GM12891 (cell line): ENCODE data around the gene ANKUB1.

Experiments used
- DNase-seq: peaks from one replicate; pipeline ENCODE4 v3.0.0; 2011; ENCODE audit warnings: low spot score; ENCODE audit not compliant: insufficient read length
- FAIRE-seq: peaks from 2 replicates; lab custom pipeline; 2011; peaks lifted over from hg19 to GRCh38; lab: Jason Lieb, UNC
- PAX5 ChIP-seq: IDR thresholded peaks from 2 replicates; pipeline ENCODE4 v1.6.1; 2011; ENCODE audit warnings: low read length, moderate library complexity, mild to moderate bottlenecking; ENCODE audit not compliant: insufficient read depth, severe bottlenecking
- POLR2A ChIP-seq: IDR thresholded peaks from 2 replicates; pipeline ENCODE4 v1.6.1; 2011; ENCODE audit warnings: low read depth, low read length, control low read depth
- POLR2AphosphoS5 ChIP-seq: IDR thresholded peaks from 2 replicates; pipeline ENCODE4 v1.6.1; 2011; ENCODE audit warnings: low read depth, low read length, control low read depth
- POU2F2 ChIP-seq: IDR thresholded peaks from 2 replicates; pipeline ENCODE4 v1.6.1; 2011; ENCODE audit warnings: low read depth, mild to moderate bottlenecking, control low read depth, low read length, moderate library complexity
- SPI1 ChIP-seq: IDR thresholded peaks from 2 replicates; pipeline ENCODE4 v1.6.1; 2011; ENCODE audit warnings: low read depth, low read length, control low read depth
- TAF1 ChIP-seq: IDR thresholded peaks from 2 replicates; pipeline ENCODE4 v1.6.1; 2011; ENCODE audit warnings: low read depth, low read length, control low read depth

ANKUB1 gene

DNA sequence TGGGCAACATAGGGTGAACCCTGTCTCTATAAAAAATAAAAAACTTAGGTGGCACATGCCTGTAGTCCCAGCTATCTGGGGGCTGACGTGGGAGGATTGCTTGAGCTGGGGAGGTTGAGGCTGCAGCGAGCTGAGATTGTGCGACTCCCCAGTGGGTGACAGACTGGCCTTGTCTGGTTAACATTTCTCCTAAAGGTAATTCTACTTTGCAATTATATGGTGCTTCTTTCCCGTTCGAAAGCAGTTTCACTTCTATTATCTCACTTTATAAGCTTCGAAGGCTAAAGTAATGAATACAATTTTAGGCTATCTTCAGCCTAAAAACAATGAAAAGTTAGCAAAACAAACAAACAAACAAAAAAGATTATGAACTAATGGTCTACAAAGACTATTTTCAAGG is 75.4 kb downstream of the ANKUB1 start:
- no peak for FAIRE-seq

DNA sequence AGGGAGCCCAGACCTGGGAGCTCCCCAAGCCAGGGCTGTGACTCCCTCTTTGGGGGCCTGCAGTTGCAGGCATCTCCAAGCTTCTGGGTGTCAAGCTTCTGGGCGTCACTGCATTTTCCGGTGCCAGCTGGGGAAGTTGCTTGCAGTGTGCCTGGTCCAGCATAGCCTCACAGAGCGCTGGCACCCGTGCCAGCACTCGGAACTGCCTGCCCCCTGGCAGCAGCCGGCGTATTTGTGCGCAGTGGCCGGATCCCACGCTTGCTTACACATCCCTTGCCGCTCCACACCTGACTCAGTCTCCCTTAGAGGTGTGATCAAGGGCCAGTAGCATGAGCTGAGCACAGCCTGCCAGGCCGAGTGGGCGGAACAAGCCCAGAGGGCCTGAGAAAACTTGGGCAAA is 77.1 kb downstream of the ANKUB1 start:
- no peak for FAIRE-seq
- no peak for DNase-seq
- TF ChIP-seq SPI1 (no peak), TAF1 (no peak), POLR2AphosphoS5 (no peak), POU2F2 (no peak), PAX5 (no peak), POLR2A (no peak)

More for the DNA sequence above, 75.4 kb downstream of the ANKUB1 start:
- DNase-seq = no peak
- TF ChIP-seq PAX5 = no peak
- no peak for TF ChIP-seq POLR2A
- TF ChIP-seq TAF1 = no peak
- TF ChIP-seq POLR2AphosphoS5 = no peak
- TF ChIP-seq SPI1 = no peak
- TF ChIP-seq POU2F2 = no peak

DNA sequence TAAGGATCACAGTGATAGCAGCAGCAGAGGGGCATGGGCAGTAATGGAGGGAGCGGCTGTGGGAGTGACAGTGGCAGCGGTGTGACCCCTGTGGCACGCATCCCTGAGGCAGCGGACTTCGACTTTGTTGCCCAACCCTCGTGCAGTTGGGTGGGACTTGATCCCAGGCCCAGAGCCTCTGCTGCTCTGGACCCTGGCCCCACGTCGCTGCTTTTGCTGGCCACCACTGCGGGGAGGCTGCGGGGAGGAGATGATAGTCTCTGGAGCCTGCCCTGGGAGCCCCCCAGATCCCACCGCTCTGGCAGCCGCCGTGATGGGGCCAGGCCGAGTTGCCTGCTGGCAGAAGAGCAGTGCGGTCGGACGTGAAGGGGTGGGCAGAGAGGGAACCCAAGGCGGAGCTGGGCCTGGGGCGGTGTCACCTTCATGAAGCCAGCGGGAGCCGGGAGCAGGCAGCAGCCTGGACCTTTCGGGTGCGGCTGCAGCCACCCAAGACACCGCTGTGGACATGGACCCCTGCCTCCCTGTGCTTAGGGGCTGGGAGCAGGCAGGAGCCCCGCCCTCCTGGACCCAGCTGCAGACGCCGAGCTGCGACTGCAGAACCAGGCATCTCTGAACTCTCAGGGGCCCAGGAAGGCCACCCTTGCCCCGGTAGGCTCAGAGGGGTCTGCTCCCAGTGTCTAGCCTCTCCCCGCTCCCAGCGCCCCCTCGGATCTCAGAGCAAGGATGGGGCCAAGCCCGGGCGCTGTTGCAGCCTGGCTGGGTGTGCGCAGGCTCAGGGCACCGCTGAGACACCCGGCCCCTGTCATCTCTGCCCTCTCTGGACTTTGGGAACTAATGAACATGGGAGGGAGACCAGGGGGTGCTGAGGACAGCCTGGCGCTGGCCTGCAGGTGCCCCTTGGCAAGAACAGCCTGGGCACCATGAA is 78.4 kb downstream of the ANKUB1 start:
- TF ChIP-seq SPI1 (no peak), POLR2A (no peak), TAF1 (no peak), POU2F2 (no peak), POLR2AphosphoS5 (no peak), PAX5 (no peak)
- FAIRE-seq = no peak
- no peak for DNase-seq
